Colonic mucosa (tissue), 4 donors: ENCODE results near the gene GPC6. TPM values are rescaled to one million over a fixed set of nuclear protein-coding genes. Genes with fewer than 3 reads are reported as not detected.

Experiments
- DNase-seq: peaks from one replicate; pipeline ENCODE4 v3.0.0-alpha.2; 2020
- H3K27ac ChIP-seq: fragments of 200-600 bp; one replicate; pipeline ENCODE4 v1.8.0; 2021
- H3K27me3 ChIP-seq: fragments of 200-600 bp; one replicate; pipeline ENCODE4 v1.8.0; 2021
- H3K36me3 ChIP-seq: fragments of 200-600 bp; one replicate; pipeline ENCODE4 v1.8.0; 2021
- H3K4me1 ChIP-seq: fragments of 200-600 bp; one replicate; pipeline ENCODE4 v1.8.0; 2021; ENCODE audit warnings: mild to moderate bottlenecking
- H3K4me3 ChIP-seq: fragments of 200-600 bp; one replicate; pipeline ENCODE4 v1.8.0; 2021
- H3K9ac ChIP-seq, 2 donors: one replicate each; pipeline ENCODE4 v1.7.0; 2013; ENCODE audit warnings: control low read depth in 2 of 2, low read depth in 2 of 2, low read length in 2 of 2
- H3K9me3 ChIP-seq: fragments of 200-600 bp; one replicate; pipeline ENCODE4 v1.8.0; 2021
- CTCF ChIP-seq: fragments of 200-600 bp; IDR thresholded peaks from one replicate; pipeline ENCODE4 v1.8.0; 2022; ENCODE audit warnings: antibody characterized with exemption, mild to moderate bottlenecking
- intact Hi-C: fragments of 100-400 bp; cut with DNase I; formaldehyde crosslinking; loops from one replicate; pipeline ENCODE4 v1.14.1; 2022
- total RNA-seq, 2 donors: library from RNA; stranded (reverse); fragmentation: NEBNext Ultra II Directional in 1 of 2; extraction: Animal tissue kit (Norgen Biotek cat#: 25700) in 1 of 2; gene quantifications; one replicate each; pipeline ENCODE4 v1.2.1, GENCODE V29; 2021
- donor health status: healthy.
- donor health status: DM: no; HTN: no; CAD: no.
- donor health status: DM: no; HTN: no; CAD: no.

Gene GPC6
- total RNA-seq, 2 donors from 2014 or later, result 2.3 to 4.0 TPM

- no peak overlapping the region for H3K27ac ChIP-seq
- H3K27me3 ChIP-seq, result no peaks in the 10 kb centered on the region
- DNase-seq, result no peak
- H3K4me3 ChIP-seq, result no peak overlapping the region
- no peaks in the 10 kb centered on the region for H3K4me1 ChIP-seq
- intact Hi-C loops, result no loop called here
- no peak for TF ChIP-seq CTCF
- no peaks in the 10 kb centered on the region for H3K36me3 ChIP-seq
- no peak overlapping the region for H3K9ac ChIP-seq
- no peaks in the 10 kb centered on the region for H3K9me3 ChIP-seq
These were observed 1053.7 kb downstream of the GPC6 start for GRCh38 chr13:94280349-94280748.

- H3K4me3 ChIP-seq, result no peak overlapping the region
- no peaks in the 10 kb centered on the region for H3K4me1 ChIP-seq
- TF ChIP-seq CTCF, result no peak
- intact Hi-C loops, result no loop called here
- H3K9me3 ChIP-seq, result no peaks in the 10 kb centered on the region
- no peak overlapping the region for H3K9ac ChIP-seq
- H3K27ac ChIP-seq, result no peak overlapping the region
- no peaks in the 10 kb centered on the region for H3K27me3 ChIP-seq
- DNase-seq, result no peak
- no peaks in the 10 kb centered on the region for H3K36me3 ChIP-seq
These were observed 1054.2 kb downstream of the GPC6 start for GRCh38 chr13:94280845-94281244.

DNA sequence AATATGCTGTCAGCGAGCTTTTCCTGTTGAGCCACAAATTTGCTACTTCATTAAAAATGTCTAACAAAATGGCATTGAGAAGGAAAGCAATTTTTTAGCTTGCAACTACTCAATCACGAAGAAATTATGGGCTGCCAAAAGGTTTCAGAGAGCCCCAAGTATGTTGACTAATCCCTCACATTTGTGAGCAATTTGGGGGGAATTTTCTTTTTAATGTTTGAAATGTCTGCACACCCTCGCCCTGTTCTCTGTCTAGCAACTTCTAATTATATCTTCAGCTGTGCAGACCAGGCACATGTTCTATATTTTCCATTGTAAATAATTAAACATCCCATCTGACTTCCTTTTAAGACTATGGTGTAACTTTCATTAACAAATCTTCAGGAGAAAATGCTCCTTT is 1060.0 kb downstream of the GPC6 start:
- H3K9ac ChIP-seq, result no peak overlapping the region
- H3K4me1 ChIP-seq, result no peaks in the 10 kb centered on the region
- intact Hi-C loops, result no loop called here
- H3K36me3 ChIP-seq, result no peaks in the 10 kb centered on the region
- H3K27me3 ChIP-seq, result no peaks in the 10 kb centered on the region
- DNase-seq, result no peak
- H3K9me3 ChIP-seq, result no peaks in the 10 kb centered on the region
- no peak overlapping the region for H3K4me3 ChIP-seq
- TF ChIP-seq CTCF, result no peak
- no peak overlapping the region for H3K27ac ChIP-seq

DNA sequence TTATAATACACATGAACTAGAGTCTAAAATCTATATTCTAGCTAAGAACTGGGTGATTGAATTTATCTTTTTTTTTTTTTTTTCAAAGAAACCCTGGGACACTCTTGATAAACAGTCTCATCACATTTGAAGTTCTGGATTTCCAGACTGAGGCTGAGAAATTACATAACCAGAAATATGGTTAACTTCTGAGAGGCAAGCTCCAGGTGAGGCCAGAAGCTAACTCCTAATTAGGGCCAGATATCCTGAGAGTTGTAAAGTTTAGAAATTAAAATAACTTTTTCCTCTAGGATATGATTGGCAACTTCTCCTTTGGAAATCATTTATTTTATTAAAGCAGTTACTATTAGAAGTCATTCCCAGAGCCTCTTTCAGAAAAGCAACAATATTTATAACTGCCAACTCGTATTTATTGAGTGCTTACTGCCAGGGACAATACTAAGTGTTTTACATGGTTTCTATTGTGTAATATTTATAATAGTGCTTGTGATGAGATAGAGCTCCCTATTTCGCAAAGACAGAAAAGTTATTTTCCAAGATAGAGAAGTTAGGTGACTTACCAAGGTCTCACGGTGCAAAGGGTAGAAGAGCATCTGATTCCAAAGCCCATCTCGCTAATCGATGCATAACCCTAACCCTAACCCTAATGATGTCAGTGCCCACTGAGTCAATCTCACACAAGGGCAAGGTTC is 1065.2 kb downstream of the GPC6 start:
- no peak overlapping the region for H3K9ac ChIP-seq
- no peak overlapping the region for H3K27ac ChIP-seq
- no peaks in the 10 kb centered on the region for H3K36me3 ChIP-seq
- H3K4me1 ChIP-seq, result no peaks in the 10 kb centered on the region
- no peaks in the 10 kb centered on the region for H3K9me3 ChIP-seq
- no peaks in the 10 kb centered on the region for H3K27me3 ChIP-seq
- no peak for TF ChIP-seq CTCF
- H3K4me3 ChIP-seq, result no peak overlapping the region
- DNase-seq, result no peak
- intact Hi-C loops, result no loop called here

GRCh38 chr13:94292323-94292640 is 1065.7 kb downstream of the GPC6 start:
- intact Hi-C loops, result no loop called here
- Histone ChIP-seq H3K27ac (no peak overlapping the region), H3K27me3 (no peaks in the 10 kb centered on the region), H3K4me1 (no peaks in the 10 kb centered on the region), H3K9ac (no peak overlapping the region), H3K36me3 (no peaks in the 10 kb centered on the region), H3K9me3 (no peaks in the 10 kb centered on the region), H3K4me3 (no peak overlapping the region)
- DNase-seq, result no peak
- TF ChIP-seq CTCF, result no peak
